GM21423 (cell line): Measurements from ENCODE around the gene OPN1MW2.
"Not testable (repeated sequence)": the region's sequence is repeated elsewhere in the genome, so short reads cannot be mapped to it uniquely, and the experiment has no call there.

ENCODE experiments used
- ATAC-seq: cut with Tn5 transposase; IDR thresholded peaks from one replicate; pipeline ENCODE4 v1.9.1; 2021; ENCODE audit warnings: mild to moderate bottlenecking, moderate library complexity; ENCODE audit not compliant: unreplicated experiment

The OPN1MW2 gene

GRCh38 chrX:154263072-154263471 lies 43.5 kb downstream of the OPN1MW2 start:
- not testable (repeated sequence) for ATAC-seq

DNA sequence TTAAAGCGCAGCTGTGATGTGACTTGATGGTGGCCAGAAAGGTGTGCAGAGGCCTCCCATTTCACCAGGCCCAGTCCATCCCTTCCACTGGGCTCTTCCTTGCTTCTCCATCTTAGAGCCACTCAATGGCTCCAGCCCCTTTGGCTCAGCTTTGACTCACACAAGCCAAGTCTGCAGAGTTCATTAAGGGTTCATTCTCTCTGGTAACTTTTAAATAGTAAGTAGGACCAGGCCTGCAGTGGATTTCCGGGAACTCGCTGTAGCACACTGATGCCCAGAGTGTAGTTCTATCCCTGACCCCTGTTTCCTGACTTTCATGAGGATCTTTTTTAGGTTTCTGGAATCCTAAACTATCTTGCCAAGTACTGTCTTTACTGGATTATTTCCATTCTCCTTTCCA lies 49.7 kb downstream of the OPN1MW2 start:
- ATAC-seq = not testable (repeated sequence)
